Parathyroid adenoma (tissue), 2 donors: ENCODE measurements around the gene KHDRBS1.
"Not testable (repeated sequence)": the region's sequence is repeated elsewhere in the genome, so short reads cannot be mapped to it uniquely, and the experiment has no call there.

Source experiments
- H2AFZ ChIP-seq: fragments of 300-600 bp; sonication (generic); one replicate; pipeline ENCODE4 v1.7.0; 2017; ENCODE audit warnings: antibody characterized with exemption, mild to moderate bottlenecking
- H3K27ac ChIP-seq: fragments of 300-600 bp; sonication (generic); one replicate; pipeline ENCODE4 v1.7.0; 2017
- H3K27me3 ChIP-seq: fragments of 300-600 bp; sonication (generic); one replicate; pipeline ENCODE4 v1.7.0; 2017; ENCODE audit warnings: low read length; ENCODE audit not compliant: control insufficient read depth, insufficient read depth
- H3K36me3 ChIP-seq: fragments of 300-600 bp; sonication (generic); one replicate; pipeline ENCODE4 v1.7.0; 2017; ENCODE audit warnings: low read length; ENCODE audit not compliant: control insufficient read depth, insufficient read depth
- H3K4me1 ChIP-seq: fragments of 300-600 bp; sonication (generic); one replicate; pipeline ENCODE4 v1.7.0; 2017; ENCODE audit warnings: control low read depth
- H3K4me2 ChIP-seq: fragments of 300-600 bp; sonication (generic); one replicate; pipeline ENCODE4 v1.7.0; 2017; ENCODE audit warnings: low read length
- H3K4me3 ChIP-seq: fragments of 300-600 bp; sonication (generic); one replicate; pipeline ENCODE4 v1.7.0; 2017; ENCODE audit warnings: low read depth, low read length
- H3K79me2 ChIP-seq: fragments of 300-600 bp; sonication (generic); one replicate; pipeline ENCODE4 v1.7.0; 2017; ENCODE audit warnings: control low read depth
- H3K9ac ChIP-seq: fragments of 300-600 bp; sonication (generic); one replicate; pipeline ENCODE4 v1.7.0; 2017; ENCODE audit warnings: mild to moderate bottlenecking
- H3K9me3 ChIP-seq: fragments of 300-600 bp; sonication (generic); one replicate; pipeline ENCODE4 v1.7.0; 2017; ENCODE audit warnings: low read length; ENCODE audit not compliant: control insufficient read depth
- TF ChIP-seq, protein P1 (sequence below): fragments of 300-600 bp; sonication (generic); IDR thresholded peaks from one replicate; pipeline ENCODE4 v1.7.0; 2017; ENCODE audit warnings: antibody characterized with exemption, mild to moderate bottlenecking
- donor health status: primary hyperparathyroidism.

Gene KHDRBS1

DNA sequence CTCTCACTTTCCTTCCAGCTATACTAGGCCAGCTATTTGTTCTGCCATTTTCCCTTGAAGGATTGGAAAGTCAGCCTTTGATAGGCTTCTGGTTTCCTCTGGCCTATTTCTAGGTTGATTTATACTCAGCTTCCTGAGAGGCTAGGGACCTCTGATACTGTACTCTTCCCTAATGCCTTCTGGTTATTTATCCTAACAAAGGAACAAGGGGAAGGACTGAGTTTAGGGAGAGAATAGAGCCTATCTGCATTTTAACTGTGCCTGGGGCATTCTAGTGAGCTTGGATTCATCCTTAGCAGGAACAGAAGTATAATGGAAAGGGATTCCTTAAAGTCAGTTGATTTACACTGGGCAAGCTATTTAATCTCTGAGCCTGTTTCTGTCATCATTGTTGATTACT is 47.2 kb downstream of the KHDRBS1 start:
- no peaks in the 10 kb centered on the region for H3K79me2 ChIP-seq
- H3K27ac ChIP-seq, result no peak overlapping the region
- no peak overlapping the region for H3K9ac ChIP-seq
- H3K9me3 ChIP-seq, result no peaks in the 10 kb centered on the region
- no peaks in the 10 kb centered on the region for H3K36me3 ChIP-seq
- H3K27me3 ChIP-seq, result no peaks in the 10 kb centered on the region
- no peak overlapping the region for H2AFZ ChIP-seq
- no peak overlapping the region for H3K4me2 ChIP-seq
- H3K4me3 ChIP-seq, result no peak overlapping the region
- TF ChIP-seq, protein P1, sequence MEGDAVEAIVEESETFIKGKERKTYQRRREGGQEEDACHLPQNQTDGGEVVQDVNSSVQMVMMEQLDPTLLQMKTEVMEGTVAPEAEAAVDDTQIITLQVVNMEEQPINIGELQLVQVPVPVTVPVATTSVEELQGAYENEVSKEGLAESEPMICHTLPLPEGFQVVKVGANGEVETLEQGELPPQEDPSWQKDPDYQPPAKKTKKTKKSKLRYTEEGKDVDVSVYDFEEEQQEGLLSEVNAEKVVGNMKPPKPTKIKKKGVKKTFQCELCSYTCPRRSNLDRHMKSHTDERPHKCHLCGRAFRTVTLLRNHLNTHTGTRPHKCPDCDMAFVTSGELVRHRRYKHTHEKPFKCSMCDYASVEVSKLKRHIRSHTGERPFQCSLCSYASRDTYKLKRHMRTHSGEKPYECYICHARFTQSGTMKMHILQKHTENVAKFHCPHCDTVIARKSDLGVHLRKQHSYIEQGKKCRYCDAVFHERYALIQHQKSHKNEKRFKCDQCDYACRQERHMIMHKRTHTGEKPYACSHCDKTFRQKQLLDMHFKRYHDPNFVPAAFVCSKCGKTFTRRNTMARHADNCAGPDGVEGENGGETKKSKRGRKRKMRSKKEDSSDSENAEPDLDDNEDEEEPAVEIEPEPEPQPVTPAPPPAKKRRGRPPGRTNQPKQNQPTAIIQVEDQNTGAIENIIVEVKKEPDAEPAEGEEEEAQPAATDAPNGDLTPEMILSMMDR, result no peak
- peaks cover 4% of the 10 kb centered on the region for H3K4me1 ChIP-seq

DNA sequence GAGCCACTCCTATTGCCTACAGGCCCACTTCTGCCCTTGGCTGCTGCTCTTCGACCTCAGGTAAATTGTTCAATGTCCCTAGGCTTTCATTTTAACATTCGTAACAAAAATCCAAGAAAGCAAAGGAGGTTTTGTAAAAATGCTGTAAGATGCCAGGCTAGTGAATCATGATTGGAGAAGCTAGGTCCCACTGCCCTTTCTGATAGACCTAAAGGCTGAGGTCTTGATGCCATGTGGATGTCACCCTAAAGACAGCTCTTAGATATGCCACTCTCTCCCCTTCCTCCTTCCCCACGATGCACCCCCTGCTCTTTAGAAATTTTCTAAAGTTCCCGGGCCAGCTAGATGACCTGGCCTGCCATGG is 49.2 kb downstream of the KHDRBS1 start:
- H3K27me3 ChIP-seq, result no peaks in the 10 kb centered on the region
- H3K4me2 ChIP-seq, result no peak overlapping the region
- peak overlapping the region; percentile 24 for H3K27ac ChIP-seq
- no peak overlapping the region for H2AFZ ChIP-seq
- H3K79me2 ChIP-seq, result no peaks in the 10 kb centered on the region
- TF ChIP-seq, protein P1, result no peak
- no peak overlapping the region for H3K9ac ChIP-seq
- peaks cover 4% of the 10 kb centered on the region for H3K4me1 ChIP-seq
- no peak overlapping the region for H3K4me3 ChIP-seq
- no peaks in the 10 kb centered on the region for H3K36me3 ChIP-seq
- H3K9me3 ChIP-seq, result no peaks in the 10 kb centered on the region

DNA sequence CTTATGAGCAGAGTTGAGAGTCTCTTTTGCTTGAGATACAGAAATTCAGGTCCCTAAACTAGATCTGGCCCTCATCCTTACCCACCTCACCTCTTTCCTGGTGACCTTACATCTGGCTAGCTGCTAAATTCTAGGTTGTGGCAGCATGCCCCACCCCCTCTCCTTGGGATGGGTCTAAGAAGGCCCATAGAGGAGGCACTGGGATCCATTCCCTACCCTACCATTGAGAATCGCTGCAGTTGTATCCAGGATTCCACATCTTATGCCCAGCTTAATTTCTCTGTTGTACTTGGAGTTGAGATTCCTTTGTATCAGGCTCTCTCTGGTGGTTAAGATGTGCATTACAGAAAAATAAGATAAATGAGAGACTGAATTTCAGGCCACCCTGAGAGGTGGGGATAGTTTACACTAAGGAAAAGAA is 49.6 kb downstream of the KHDRBS1 start:
- no peak overlapping the region for H3K4me3 ChIP-seq
- H3K9me3 ChIP-seq, result no peaks in the 10 kb centered on the region
- no peak overlapping the region for H2AFZ ChIP-seq
- no peak overlapping the region for H3K4me2 ChIP-seq
- no peak overlapping the region for H3K9ac ChIP-seq
- peak overlapping the region; percentile 24 for H3K27ac ChIP-seq
- H3K4me1 ChIP-seq, result peaks cover 4% of the 10 kb centered on the region
- H3K27me3 ChIP-seq, result no peaks in the 10 kb centered on the region
- TF ChIP-seq, protein P1, result peak; percentile 52
- no peaks in the 10 kb centered on the region for H3K36me3 ChIP-seq
- H3K79me2 ChIP-seq, result no peaks in the 10 kb centered on the region

DNA sequence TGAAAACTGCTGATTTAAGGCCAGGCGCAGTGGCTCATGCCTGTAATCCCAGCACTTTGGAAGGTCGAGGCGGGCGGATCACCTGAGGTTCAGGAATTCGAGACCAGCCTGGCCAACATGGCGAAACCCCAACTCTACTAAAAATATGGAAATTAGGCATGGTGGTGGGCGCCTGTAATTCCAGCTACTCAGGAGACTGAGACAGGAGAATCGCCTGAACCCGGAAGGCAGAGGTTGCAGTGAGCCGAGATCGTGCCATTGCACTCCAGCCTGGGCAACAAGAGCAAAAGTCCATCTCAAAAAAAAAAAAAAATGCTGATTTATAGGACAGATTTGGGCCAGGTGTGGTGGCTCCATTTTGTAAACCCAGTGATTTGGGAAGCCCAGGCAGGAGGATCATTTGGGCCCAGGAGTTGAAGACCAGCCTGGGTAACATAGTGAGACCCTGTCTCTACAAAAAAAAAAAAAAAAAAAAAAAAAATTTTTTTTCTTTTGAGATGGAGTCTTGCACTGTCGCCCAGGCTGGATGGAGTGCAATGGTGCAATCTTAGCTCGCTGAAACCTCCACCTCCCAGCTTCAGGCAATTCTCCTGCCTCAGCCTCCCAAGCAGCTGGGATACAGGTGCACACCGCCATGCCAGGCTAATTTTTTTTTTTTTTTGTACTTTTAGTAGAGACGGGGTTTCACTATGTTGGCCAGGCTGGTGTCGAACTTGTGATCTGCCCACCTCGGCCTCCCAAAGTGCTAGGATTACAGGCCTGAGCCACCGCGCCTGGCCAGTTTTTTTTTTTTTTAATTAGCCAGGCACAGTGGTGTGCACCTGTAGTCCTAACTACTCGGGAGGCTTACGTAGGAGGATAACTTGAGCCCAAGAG is 52.2 kb downstream of the KHDRBS1 start:
- H3K79me2 ChIP-seq, H3K9me3 ChIP-seq, H2AFZ ChIP-seq, H3K4me3 ChIP-seq, H3K27me3 ChIP-seq, H3K27ac ChIP-seq, H3K36me3 ChIP-seq, H3K4me1 ChIP-seq, H3K9ac ChIP-seq: not testable (repeated sequence)
- peak overlapping the region; percentile 5 for H3K4me2 ChIP-seq

DNA sequence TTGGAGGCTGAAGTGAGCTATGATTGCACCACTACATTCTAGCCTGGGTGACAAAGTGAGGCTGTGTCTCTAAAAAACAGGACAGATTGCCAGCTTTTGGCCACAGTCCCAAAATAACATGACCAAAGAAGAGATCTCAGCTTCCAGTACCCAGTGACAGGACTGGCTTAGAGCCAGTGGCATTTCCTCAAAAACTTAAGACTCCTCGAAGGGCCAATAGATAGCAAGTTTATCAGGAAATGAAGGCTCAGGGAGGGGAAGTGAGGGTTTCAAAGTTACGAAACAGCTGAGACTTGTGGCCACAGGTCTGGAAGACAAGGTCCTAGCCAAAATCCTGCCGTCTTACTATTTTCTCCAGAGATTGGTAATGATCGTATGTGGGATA is 52.8 kb downstream of the KHDRBS1 start:
- Histone ChIP-seq H3K4me1 (peaks cover 4% of the 10 kb centered on the region), H3K4me3 (no peak overlapping the region), H3K4me2 (peak overlapping the region; percentile 5), H2AFZ (no peak overlapping the region), H3K36me3 (no peaks in the 10 kb centered on the region), H3K9ac (no peak overlapping the region), H3K27ac (peak overlapping the region; percentile 9), H3K9me3 (no peaks in the 10 kb centered on the region), H3K79me2 (no peaks in the 10 kb centered on the region), H3K27me3 (no peaks in the 10 kb centered on the region)
- TF ChIP-seq, protein P1, result no peak
